Measurements from ENCODE around the gene CLK3.
"Not testable (repeated sequence)": the region's sequence is repeated elsewhere in the genome, so short reads cannot be mapped to it uniquely, and the experiment has no call there.

Gene CLK3

DNA sequence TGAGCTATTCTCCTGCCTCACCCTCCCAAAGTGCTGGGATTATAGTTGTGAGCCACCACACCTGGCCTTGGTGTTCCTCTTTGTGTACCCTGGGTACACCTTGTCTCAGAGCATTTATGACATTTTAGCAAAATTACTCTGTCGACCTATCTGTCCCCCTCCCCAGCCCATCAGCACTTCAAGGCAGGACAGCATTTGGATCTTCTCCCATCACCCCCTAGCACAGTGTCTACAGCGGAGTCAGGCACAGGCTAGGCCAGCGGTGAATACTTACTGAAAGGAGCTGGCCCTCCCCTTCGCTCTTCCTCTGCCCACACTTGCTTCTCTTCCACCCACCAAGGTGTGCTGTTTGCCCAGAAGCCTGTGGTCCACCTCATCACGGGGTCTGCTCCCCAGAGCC lies 20.4 kb upstream of the CLK3 start:
- no peaks in the 10 kb centered on the region for H3K79me2 ChIP-seq (ENCODE audit: control insufficient read depth, insufficient read depth, low read length)
- no peak overlapping the region for H2AK5ac ChIP-seq (ENCODE audit: low read length)
- H3K23ac ChIP-seq (ENCODE audit: low read length) = no peak overlapping the region
- H3K27me3 ChIP-seq (ENCODE audit: insufficient read depth, low read length, poor library complexity) = no peaks in the 10 kb centered on the region
- no peak overlapping the region for H4K8ac ChIP-seq (ENCODE audit: low read depth, low read length)
- peaks cover 5% of the 10 kb centered on the region for H3K36me3 ChIP-seq (ENCODE audit: control insufficient read depth, insufficient read depth, low read length)
- no peaks in the 10 kb centered on the region for H3K79me1 ChIP-seq (ENCODE audit: low read length)
- no peak overlapping the region for H2BK5ac ChIP-seq (ENCODE audit: low read length)
- H2BK120ac ChIP-seq (ENCODE audit: low read depth, low read length) = no peak overlapping the region
- no peak overlapping the region for H4K5ac ChIP-seq (ENCODE audit: low read length)
- no peak overlapping the region for H3K18ac ChIP-seq (ENCODE audit: low read length)
- no peak overlapping the region for H3K27ac ChIP-seq (ENCODE audit: low read depth, low read length)
- no peak overlapping the region for H3K56ac ChIP-seq (ENCODE audit: low read length)
- no peak overlapping the region for H3K4ac ChIP-seq (ENCODE audit: low read depth, low read length)
- no CpG with 5 or more reads among the region's 5 CpGs for WGBS (ENCODE audit: extremely low coverage, insufficient coverage, low lambda C conversion rate)
- no peak overlapping the region for H2BK15ac ChIP-seq (replicated peaks; ENCODE audit: low read depth)
- peaks cover 3% of the 10 kb centered on the region for H3K4me1 ChIP-seq (ENCODE audit: control insufficient read depth, low read depth, low read length)
- H3K9ac ChIP-seq (ENCODE audit: low read length) = no peak overlapping the region
- no peak overlapping the region for H3K4me3 ChIP-seq (ENCODE audit: low read length)
- H3K4me2 ChIP-seq (ENCODE audit: low read length) = no peak overlapping the region
- no peak for DNase-seq

DNA sequence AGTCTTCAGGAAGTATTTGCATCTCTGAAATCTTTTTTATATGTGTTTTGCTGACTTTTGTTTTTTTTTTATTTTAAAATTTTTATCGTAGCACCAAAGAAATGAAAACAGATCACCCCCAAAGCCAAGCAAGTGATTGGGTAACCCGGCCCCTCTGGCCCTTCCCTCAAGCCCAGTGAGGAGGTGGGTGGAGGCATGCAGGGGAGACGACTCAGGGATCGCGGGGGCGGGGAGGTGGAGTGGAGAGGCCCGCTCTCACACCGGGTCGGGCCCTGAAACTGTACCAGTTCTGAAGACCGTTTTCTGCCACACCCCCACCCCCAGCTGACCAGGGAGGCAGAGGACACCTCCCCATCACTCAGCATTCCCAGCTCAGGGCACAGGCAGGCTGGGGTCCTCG lies 18.9 kb upstream of the CLK3 start:
- not testable (repeated sequence) for DNase-seq; H2AK5ac ChIP-seq (ENCODE audit: low read length); H3K27me3 ChIP-seq (ENCODE audit: insufficient read depth, low read length, poor library complexity); H4K5ac ChIP-seq (ENCODE audit: low read length); H3K79me1 ChIP-seq (ENCODE audit: low read length); H3K18ac ChIP-seq (ENCODE audit: low read length); H3K56ac ChIP-seq (ENCODE audit: low read length); H3K23ac ChIP-seq (ENCODE audit: low read length); H2BK120ac ChIP-seq (ENCODE audit: low read depth, low read length); H2BK15ac ChIP-seq (replicated peaks; ENCODE audit: low read depth); H3K4me3 ChIP-seq (ENCODE audit: low read length); H3K4ac ChIP-seq (ENCODE audit: low read depth, low read length); H3K4me2 ChIP-seq (ENCODE audit: low read length); H3K27ac ChIP-seq (ENCODE audit: low read depth, low read length); H3K36me3 ChIP-seq (ENCODE audit: control insufficient read depth, insufficient read depth, low read length); H4K8ac ChIP-seq (ENCODE audit: low read depth, low read length); H2BK5ac ChIP-seq (ENCODE audit: low read length); H3K79me2 ChIP-seq (ENCODE audit: control insufficient read depth, insufficient read depth, low read length); H3K4me1 ChIP-seq (ENCODE audit: control insufficient read depth, low read depth, low read length); H3K9ac ChIP-seq (ENCODE audit: low read length)
- WGBS (ENCODE audit: extremely low coverage, insufficient coverage, low lambda C conversion rate) = no CpG with 5 or more reads among the region's 11 CpGs

DNA sequence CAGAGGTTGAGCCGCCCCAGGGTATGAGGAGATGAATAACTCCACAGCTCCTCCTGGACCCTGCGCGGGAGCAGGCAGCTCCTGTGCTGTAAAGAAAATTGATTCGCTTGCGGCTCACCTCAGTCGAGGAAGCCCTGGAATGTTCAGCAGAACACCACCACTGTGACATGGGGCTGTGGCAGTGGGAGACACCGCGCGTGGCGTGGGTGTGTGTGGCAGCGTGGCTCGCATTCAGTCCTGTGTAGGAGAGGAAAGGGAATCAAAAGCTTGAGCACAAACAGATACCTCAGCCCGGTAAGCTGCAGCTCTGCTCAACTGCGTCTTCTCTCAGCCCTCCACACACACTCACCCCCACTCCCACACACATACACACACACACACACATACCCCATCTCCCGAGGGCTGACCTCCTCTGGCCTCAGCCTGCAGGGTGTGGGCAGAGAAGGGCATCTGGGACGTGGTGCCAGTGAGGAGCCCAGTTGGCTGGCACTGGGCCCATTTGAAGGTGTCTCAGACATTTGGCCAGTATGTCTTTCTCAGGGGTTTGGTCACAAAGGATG lies 18.4 kb upstream of the CLK3 start:
- not testable (repeated sequence) for H2BK5ac ChIP-seq (ENCODE audit: low read length); H3K27me3 ChIP-seq (ENCODE audit: insufficient read depth, low read length, poor library complexity); H3K27ac ChIP-seq (ENCODE audit: low read depth, low read length); H3K56ac ChIP-seq (ENCODE audit: low read length); H3K18ac ChIP-seq (ENCODE audit: low read length); H3K4me2 ChIP-seq (ENCODE audit: low read length); H3K79me2 ChIP-seq (ENCODE audit: control insufficient read depth, insufficient read depth, low read length); H4K8ac ChIP-seq (ENCODE audit: low read depth, low read length); DNase-seq; H3K9ac ChIP-seq (ENCODE audit: low read length); H2AK5ac ChIP-seq (ENCODE audit: low read length); H3K4ac ChIP-seq (ENCODE audit: low read depth, low read length); H3K36me3 ChIP-seq (ENCODE audit: control insufficient read depth, insufficient read depth, low read length); H3K23ac ChIP-seq (ENCODE audit: low read length); H3K4me3 ChIP-seq (ENCODE audit: low read length); H3K4me1 ChIP-seq (ENCODE audit: control insufficient read depth, low read depth, low read length); H2BK120ac ChIP-seq (ENCODE audit: low read depth, low read length); H4K5ac ChIP-seq (ENCODE audit: low read length); H3K79me1 ChIP-seq (ENCODE audit: low read length); H2BK15ac ChIP-seq (replicated peaks; ENCODE audit: low read depth)
- WGBS (ENCODE audit: extremely low coverage, insufficient coverage, low lambda C conversion rate) = no CpG with 5 or more reads among the region's 16 CpGs

DNA sequence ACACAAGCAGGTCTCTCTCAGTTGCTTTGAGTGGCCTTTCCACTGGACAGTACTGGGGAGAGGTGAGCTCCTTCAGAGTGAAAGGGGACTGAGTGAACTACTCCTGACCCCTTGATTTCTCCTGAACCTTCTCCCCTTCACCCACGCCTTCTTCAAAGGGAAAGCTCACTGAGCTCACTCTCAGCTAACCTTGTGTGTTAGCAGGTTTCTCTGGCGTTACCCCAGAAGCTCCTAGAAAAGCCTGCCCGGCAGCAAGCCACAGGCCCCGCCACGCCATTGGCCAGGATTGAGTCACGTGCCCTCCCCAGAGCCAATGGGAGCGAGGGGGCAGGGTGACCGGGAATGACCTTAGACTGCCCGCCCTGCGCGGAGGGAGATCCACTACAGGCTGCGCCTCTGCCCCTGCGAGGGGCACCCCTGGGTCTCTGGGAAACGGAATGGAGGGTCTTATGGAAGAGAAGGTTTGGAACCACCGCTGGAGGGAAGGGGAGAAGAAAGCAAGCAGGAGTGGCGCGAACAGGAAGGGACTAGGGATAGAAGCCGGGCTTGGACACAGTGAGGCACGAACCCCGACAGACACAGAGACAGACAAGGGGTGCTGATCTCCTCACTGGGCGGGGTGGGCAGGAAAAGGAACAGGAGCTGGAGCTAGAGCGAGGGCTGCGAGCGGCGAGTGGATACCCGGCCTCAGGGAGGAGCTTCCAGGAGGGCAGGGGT lies 17.4 kb upstream of the CLK3 start:
- Histone ChIP-seq H3K23ac (ENCODE audit: low read length) (peak overlapping the region; percentile 15), H2BK15ac (replicated peaks; ENCODE audit: low read depth) (no peak overlapping the region), H3K9ac (ENCODE audit: low read length) (peak overlapping the region; percentile 77), H3K4ac (ENCODE audit: low read depth, low read length) (no peak overlapping the region), H3K36me3 (ENCODE audit: control insufficient read depth, insufficient read depth, low read length) (peaks cover 2% of the 10 kb centered on the region), H4K8ac (ENCODE audit: low read depth, low read length) (no peak overlapping the region), H3K4me2 (ENCODE audit: low read length) (peak overlapping the region; percentile 57), H3K27me3 (ENCODE audit: insufficient read depth, low read length, poor library complexity) (no peaks in the 10 kb centered on the region), H3K79me1 (ENCODE audit: low read length) (no peaks in the 10 kb centered on the region), H4K5ac (ENCODE audit: low read length) (no peak overlapping the region), H3K79me2 (ENCODE audit: control insufficient read depth, insufficient read depth, low read length) (no peaks in the 10 kb centered on the region), H2AK5ac (ENCODE audit: low read length) (peak overlapping the region; percentile 45), H3K18ac (ENCODE audit: low read length) (no peak overlapping the region), H2BK120ac (ENCODE audit: low read depth, low read length) (no peak overlapping the region), H2BK5ac (ENCODE audit: low read length) (peak overlapping the region; percentile 21), H3K56ac (ENCODE audit: low read length) (peak overlapping the region; percentile 83), H3K4me1 (ENCODE audit: control insufficient read depth, low read depth, low read length) (peaks cover 3% of the 10 kb centered on the region), H3K27ac (ENCODE audit: low read depth, low read length) (no peak overlapping the region), H3K4me3 (ENCODE audit: low read length) (no peak overlapping the region)
- DNase-seq = peak; percentile 86
- WGBS (ENCODE audit: extremely low coverage, insufficient coverage, low lambda C conversion rate) = no CpG with 5 or more reads among the region's 26 CpGs

DNA sequence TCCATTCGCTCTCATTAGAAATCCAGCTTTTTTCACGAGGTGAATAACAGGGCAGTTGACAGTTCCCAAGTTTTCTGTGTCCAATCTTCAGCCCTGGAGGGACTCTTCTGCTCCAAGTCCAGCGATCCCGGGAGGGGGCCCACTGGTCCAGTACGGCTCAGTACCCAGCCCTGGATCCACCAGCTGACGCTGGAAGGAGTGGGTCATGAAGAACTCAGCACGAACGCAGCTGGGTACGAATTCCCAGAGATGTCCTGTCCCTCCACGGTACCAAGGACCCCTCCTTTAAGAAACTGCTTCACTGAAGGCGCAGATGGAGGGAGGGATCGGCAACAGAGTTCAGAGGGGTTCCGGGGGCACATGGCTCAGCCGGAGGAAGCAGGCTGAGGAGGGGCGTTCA lies 16.5 kb upstream of the CLK3 start:
- Histone ChIP-seq H3K9ac (ENCODE audit: low read length) (no peak overlapping the region), H2BK5ac (ENCODE audit: low read length) (no peak overlapping the region), H4K8ac (ENCODE audit: low read depth, low read length) (no peak overlapping the region), H2AK5ac (ENCODE audit: low read length) (no peak overlapping the region), H3K4ac (ENCODE audit: low read depth, low read length) (no peak overlapping the region), H3K79me1 (ENCODE audit: low read length) (no peaks in the 10 kb centered on the region), H3K4me1 (ENCODE audit: control insufficient read depth, low read depth, low read length) (peaks cover 3% of the 10 kb centered on the region), H3K27ac (ENCODE audit: low read depth, low read length) (no peak overlapping the region), H2BK120ac (ENCODE audit: low read depth, low read length) (no peak overlapping the region), H3K18ac (ENCODE audit: low read length) (no peak overlapping the region), H3K79me2 (ENCODE audit: control insufficient read depth, insufficient read depth, low read length) (no peaks in the 10 kb centered on the region), H3K56ac (ENCODE audit: low read length) (no peak overlapping the region), H3K27me3 (ENCODE audit: insufficient read depth, low read length, poor library complexity) (no peaks in the 10 kb centered on the region), H3K23ac (ENCODE audit: low read length) (no peak overlapping the region), H3K36me3 (ENCODE audit: control insufficient read depth, insufficient read depth, low read length) (peaks cover 2% of the 10 kb centered on the region), H2BK15ac (replicated peaks; ENCODE audit: low read depth) (no peak overlapping the region), H3K4me3 (ENCODE audit: low read length) (no peak overlapping the region), H4K5ac (ENCODE audit: low read length) (no peak overlapping the region), H3K4me2 (ENCODE audit: low read length) (no peak overlapping the region)
- DNase-seq = no peak
- no CpG with 5 or more reads among the region's 15 CpGs for WGBS (ENCODE audit: extremely low coverage, insufficient coverage, low lambda C conversion rate)
